HAP-1 (cell line): ENCODE results near the gene KCNE1.
"Not testable (repeated sequence)": the region's sequence is repeated elsewhere in the genome, so short reads cannot be mapped to it uniquely, and the experiment has no call there.

Experiments
- DNase-seq, 2 experiments: peaks; one replicate each; pipeline ENCODE4 v3.0.0-alpha.2; 2016 to 2020; ENCODE audit warnings: low spot score in 2 of 2
- H3K27me3 ChIP-seq: fragments of 250-450 bp; sonication (Bioruptor Pico); 2 replicates; pipeline ENCODE4 v1.5.1; 2020; ENCODE audit warnings: low read depth, mild to moderate bottlenecking, moderate library complexity
- H3K36me3 ChIP-seq: fragments of 250-450 bp; sonication (Bioruptor Pico); replicated peaks from 2 replicates; pipeline ENCODE4 v1.5.1; 2020; ENCODE audit warnings: mild to moderate bottlenecking
- H3K4me1 ChIP-seq: fragments of 250-450 bp; sonication (Bioruptor Pico); 2 replicates; pipeline ENCODE4 v1.5.1; 2020; ENCODE audit warnings: mild to moderate bottlenecking
- H3K4me3 ChIP-seq: fragments of 250-450 bp; sonication (Bioruptor Pico); 2 replicates; pipeline ENCODE4 v1.5.1; 2020; ENCODE audit warnings: mild to moderate bottlenecking, moderate library complexity
- H3K9me3 ChIP-seq: fragments of 250-450 bp; sonication (Bioruptor Pico); 2 replicates; pipeline ENCODE4 v1.5.1; 2020; ENCODE audit warnings: mild to moderate bottlenecking, moderate library complexity
- in situ Hi-C: fragments of 300-500 bp; cut with MboI; formaldehyde crosslinking; loops from 3 replicates; pipeline ENCODE4 v1.14.3; 2020; ENCODE audit warnings: low sequenced_read_pairs, inconsistent platforms, mixed read lengths

KCNE1 gene

DNA sequence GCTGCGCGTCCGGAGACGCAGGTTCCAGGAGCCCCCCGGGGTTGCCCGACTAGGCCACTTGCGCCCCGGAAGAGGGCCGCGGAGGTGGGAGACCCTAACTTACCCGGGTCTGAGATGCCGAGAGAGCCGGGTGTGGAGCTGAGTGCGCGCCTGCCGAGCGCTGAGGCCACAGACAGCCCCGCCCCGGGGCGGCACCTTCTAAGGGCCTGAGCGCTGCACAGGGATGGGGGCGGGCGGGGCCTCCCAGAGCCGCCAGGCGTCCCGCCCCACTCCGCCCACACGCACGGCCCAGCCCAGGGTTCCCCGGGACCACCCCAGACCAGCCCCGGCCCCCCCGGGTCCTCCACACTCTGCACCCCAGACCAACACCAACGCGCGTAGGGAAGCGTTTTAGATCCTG lies 52.6 kb downstream of the KCNE1 start:
- H3K4me3 ChIP-seq, H3K27me3 ChIP-seq, H3K9me3 ChIP-seq, H3K36me3 ChIP-seq, DNase-seq, H3K4me1 ChIP-seq, in situ Hi-C loops: not testable (repeated sequence)

DNA sequence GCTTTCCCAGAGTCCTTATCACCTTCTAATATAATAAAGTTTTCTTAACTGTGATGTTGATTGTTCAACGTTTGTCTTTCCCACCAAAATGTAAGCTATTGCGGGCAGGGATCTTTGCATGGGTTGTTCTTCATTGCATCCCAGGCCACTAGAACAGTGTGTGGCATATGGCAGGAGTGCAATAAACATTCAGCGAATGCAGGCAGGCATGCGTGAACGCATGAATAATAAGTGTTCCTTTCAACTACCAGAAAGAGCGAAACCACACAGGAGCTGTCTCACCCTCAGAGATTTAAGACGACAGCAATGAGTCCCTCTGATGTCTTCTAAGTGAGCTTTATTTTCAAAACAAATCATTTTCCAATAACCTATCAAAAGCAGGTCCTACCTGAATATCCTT lies 53.7 kb downstream of the KCNE1 start:
- H3K9me3 ChIP-seq, H3K36me3 ChIP-seq, H3K4me1 ChIP-seq, in situ Hi-C loops, DNase-seq, H3K4me3 ChIP-seq, H3K27me3 ChIP-seq: not testable (repeated sequence)

DNA sequence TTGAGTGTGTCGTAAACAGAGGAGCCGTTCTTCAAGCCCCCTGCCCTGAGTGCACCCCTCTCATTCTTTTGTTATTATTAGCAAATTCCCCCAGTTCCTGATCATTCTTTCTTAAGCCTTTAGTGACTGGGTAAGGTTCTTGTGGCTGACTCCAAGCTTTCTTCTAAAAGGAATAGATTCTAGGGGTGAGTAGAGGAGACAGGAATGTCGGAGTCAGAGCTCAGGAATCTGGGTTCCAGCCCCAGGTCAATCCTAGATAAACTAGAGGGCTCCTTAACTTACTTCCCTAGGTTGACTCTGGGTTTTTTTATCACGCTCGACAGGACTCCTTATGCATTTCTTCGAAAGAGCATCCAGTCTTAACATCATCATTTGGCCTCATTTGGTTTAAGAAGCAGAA lies 55.8 kb downstream of the KCNE1 start:
- in situ Hi-C loops, H3K27me3 ChIP-seq, H3K4me1 ChIP-seq, H3K36me3 ChIP-seq, DNase-seq, H3K9me3 ChIP-seq, H3K4me3 ChIP-seq: not testable (repeated sequence)

DNA sequence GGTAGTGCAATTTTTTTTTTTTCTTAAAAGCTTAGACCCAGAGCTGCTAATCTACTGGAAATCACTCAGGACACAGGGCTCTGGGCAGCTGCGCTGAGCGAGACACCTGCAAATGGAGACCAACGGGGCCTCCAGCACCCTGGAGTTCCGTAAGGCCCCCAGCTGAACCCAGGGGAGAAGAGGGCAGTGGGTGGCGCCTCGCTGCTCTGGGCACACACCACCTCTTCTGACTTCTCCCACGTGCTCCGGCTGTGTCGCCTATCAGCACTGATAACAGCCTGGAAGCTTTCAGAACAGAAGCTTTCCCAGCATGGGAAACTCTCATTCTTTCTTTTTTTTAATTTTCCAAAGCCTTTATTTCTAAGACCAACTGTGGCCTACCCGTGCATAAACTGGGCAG lies 56.4 kb downstream of the KCNE1 start:
- H3K9me3 ChIP-seq, in situ Hi-C loops, H3K4me3 ChIP-seq, DNase-seq, H3K36me3 ChIP-seq, H3K27me3 ChIP-seq, H3K4me1 ChIP-seq: not testable (repeated sequence)

DNA sequence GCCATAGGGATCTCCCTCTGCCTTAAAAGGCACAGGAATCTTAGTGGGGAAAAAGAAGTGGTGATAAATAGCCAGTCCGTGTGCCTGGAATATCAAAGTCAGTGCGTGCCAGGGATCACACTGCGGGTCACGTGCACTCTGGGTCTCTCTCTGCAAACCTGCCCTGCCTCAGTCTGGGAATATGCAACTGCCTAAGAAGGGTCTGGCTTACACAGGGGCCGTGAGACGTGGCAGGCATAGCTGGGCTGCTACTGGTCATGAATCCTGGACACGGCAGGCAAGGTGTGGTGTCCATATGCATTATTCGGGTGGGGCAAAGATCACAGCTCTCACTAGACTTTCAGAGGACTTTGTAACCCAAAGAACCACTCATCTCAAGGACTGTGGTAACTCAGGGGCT lies 65.0 kb downstream of the KCNE1 start:
- H3K4me1 ChIP-seq, H3K9me3 ChIP-seq, H3K27me3 ChIP-seq, DNase-seq, H3K4me3 ChIP-seq, in situ Hi-C loops, H3K36me3 ChIP-seq: not testable (repeated sequence)

DNA sequence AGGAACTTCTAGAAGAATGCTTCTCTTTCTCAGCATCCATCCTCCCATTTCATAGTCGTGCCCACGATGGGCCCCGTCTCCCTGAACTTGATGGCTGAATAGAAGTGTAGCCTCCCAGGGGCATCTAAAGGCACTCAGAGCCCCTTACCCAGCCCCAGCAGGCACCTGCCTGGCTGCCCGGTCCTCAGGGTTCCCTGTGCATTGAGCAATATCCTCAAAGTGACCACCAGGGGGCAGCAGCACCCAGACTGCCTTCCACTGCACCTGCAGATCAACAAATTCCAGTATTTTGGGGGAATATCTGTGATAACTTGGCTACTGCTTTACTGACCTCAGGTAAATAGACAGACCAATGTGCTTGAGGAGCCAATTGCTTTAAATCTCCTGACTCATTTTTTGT lies 68.5 kb downstream of the KCNE1 start:
- in situ Hi-C loops, DNase-seq, H3K4me3 ChIP-seq, H3K27me3 ChIP-seq, H3K36me3 ChIP-seq, H3K9me3 ChIP-seq, H3K4me1 ChIP-seq: not testable (repeated sequence)

DNA sequence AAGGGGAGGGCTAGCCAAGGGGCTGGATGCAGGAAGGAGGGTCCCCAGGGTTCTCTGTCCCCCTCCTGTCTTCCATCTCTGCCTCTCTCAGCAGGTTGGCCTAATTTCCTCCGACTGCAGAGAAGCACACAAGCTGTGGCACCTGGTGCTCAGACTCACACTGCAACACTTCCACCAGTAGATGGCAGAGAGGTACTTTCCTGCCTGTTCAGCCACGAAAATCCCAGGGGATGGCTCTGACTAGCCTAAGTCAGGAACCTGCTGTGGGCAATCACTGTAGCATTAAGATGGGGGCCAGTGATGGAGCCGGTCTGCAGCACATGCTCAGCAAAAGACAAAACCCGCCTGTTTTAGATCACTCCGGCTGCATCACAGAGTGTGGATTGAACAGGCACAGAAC lies 82.3 kb downstream of the KCNE1 start:
- H3K27me3 ChIP-seq, H3K9me3 ChIP-seq, in situ Hi-C loops, DNase-seq, H3K36me3 ChIP-seq, H3K4me3 ChIP-seq, H3K4me1 ChIP-seq: not testable (repeated sequence)

DNA sequence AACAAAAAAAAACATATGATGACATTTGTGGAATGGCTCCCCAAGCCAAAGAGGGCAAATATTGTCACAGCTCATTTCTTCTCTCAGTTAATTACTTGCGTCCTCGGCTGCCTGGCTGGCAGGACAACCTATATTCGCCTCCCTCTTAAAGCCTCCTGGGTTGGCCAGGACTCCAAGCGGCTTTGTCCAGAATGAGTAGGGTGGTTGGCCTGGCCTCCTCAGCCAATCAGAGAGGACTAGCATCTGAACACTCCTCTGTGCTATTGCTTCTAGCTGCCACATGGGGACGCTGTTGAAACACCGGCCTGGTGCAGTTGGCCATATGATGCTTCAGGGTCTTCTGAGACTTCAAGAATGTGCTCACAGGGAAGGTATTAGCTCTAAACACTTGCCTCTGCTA lies 83.6 kb downstream of the KCNE1 start:
- DNase-seq, in situ Hi-C loops, H3K9me3 ChIP-seq: not testable (repeated sequence)

DNA sequence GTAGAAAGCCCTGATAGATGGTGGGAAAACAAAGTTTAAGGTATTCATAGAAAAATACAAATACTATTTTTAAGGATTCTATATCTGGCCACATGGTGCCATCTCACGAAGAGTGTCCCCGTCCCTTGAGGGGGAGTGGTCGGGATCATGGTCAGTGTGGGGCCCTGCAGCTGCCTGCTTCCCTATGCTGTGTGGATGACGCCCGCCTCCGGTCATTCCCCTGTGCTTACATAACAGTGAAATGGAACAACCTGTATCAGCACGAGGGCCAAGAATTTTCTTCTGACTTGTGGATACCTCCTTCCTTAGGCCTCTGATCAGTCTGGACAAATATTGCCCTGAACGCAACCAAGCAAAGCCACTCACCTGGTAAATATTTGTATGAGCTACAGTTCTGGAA lies 84.7 kb downstream of the KCNE1 start:
- H3K4me1 ChIP-seq, DNase-seq, H3K4me3 ChIP-seq, H3K9me3 ChIP-seq, H3K36me3 ChIP-seq, in situ Hi-C loops, H3K27me3 ChIP-seq: not testable (repeated sequence)

More for the DNA sequence above, 83.6 kb downstream of the KCNE1 start:
- not testable (repeated sequence) for H3K4me1 ChIP-seq, H3K27me3 ChIP-seq, H3K4me3 ChIP-seq, H3K36me3 ChIP-seq

DNA sequence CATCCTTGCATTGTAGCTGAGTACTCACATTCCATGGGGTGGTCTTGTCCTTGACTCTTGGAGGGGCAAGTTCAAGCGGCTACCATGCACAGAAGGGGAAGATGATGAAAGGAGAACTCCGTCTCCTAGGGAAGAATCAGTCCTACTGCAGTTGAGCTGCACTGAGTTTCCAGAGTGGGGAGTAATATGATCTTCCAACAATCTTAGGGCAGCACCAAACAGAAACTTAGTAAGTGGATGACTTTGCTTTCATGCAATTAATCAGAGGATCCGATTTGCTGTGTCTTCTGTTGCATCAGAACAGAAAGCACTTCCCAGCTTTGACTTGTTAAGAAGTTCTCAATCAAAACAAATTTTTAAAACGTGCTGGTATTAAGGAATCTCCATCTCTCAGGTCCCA lies 88.2 kb downstream of the KCNE1 start, which contains the start of gene SMIM34:
Gene SMIM34, minus strand, starts transcription at position 147 of the 400 bp plus-strand sequence. Its CDS starts 112 bp downstream, at position 35.
- H3K9me3 ChIP-seq, H3K36me3 ChIP-seq, in situ Hi-C loops: not testable (repeated sequence)

DNA sequence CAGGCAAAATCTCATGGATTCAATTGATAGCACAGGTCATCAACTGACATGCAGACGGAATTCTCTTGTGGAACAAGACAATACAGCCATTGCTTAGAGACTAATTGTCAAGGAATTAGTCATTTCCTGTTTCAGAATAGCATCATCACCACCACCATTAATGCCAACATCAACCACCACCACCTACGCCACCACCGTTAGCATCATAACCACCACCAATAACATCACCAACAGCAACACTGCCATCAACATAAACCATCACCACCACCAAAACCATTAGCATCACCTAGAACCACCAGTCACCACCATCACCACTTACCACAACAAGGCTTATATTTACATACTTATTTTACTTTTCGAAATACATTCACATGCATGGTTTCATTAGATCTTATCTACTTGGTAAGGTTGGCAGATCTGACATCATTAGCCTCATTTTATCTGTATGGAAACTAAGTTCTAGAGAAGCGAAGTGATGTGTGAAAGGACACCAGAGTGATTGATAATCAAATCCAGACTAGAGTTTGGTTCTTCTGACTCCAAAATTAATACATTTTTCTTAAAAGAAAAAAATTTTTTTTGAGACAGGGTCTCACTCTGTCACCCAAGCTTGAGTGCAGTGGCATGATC lies 94.4 kb downstream of the KCNE1 start:
- DNase-seq, in situ Hi-C loops, H3K4me1 ChIP-seq, H3K27me3 ChIP-seq, H3K4me3 ChIP-seq, H3K9me3 ChIP-seq, H3K36me3 ChIP-seq: not testable (repeated sequence)

More for the DNA sequence above, 88.2 kb downstream of the KCNE1 start, which contains the start of gene SMIM34:
- not testable (repeated sequence) for H3K4me3 ChIP-seq, DNase-seq, H3K4me1 ChIP-seq, H3K27me3 ChIP-seq

DNA sequence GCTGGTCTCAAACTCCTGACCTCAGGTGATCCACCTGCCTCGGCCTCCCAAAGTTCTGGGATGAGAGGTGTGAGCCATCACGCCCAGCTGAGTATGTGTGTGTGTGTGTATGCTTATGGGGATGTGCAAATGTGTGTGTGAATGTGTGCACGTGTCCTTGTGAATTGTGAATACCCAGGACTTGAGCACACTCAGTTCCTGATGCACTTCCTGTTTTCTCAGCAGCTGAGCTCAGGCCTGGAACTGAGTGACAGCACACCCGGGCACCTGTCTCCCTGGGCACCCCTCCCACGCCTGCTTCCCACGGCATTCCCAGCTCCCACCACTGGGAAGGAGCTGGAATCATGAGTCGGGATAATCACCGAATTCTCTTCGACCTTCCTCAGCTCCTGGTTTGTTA lies 104.7 kb downstream of the KCNE1 start:
- H3K36me3 ChIP-seq, H3K27me3 ChIP-seq, in situ Hi-C loops, H3K4me1 ChIP-seq, H3K4me3 ChIP-seq, H3K9me3 ChIP-seq, DNase-seq: not testable (repeated sequence)

DNA sequence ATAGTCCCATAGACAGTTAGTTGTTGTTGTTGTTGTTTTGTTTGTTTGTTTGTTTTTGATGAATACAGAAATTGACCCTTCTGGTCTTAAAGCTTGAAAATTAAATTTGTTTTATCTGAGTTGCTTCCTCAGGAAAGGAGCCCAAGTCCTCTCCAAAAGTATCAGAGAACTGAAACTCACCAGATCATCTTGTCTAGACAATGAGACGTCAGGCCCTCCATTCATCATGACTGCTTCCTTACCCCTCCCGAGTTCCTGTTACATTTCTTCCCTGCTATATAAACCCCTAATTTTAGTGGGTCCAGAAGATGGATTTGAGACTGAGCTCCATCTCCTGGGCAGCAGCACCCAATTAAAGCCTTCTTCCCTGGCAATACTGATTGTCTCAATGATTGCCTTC lies 105.3 kb downstream of the KCNE1 start:
- H3K36me3 ChIP-seq, in situ Hi-C loops, H3K9me3 ChIP-seq, H3K4me3 ChIP-seq, DNase-seq, H3K4me1 ChIP-seq, H3K27me3 ChIP-seq: not testable (repeated sequence)

DNA sequence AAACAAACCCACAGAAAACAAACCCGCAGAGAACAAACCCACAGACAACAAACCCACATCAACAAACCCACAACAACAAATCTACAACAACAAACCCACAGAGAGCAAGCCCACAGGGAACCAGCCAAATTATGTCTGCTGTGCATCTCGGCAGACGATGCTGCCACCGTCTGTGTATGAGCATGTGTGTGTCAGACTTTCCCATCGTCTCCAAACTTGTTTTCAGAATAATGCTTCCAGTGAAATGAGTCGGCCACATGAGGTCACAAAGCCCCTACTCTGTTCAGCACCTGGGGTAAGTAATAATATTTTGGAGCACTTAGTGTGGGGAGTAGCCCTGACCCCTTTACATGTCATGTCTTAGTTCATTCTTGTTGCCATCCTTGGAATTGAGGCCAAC lies 105.9 kb downstream of the KCNE1 start:
- H3K27me3 ChIP-seq, H3K9me3 ChIP-seq, H3K4me1 ChIP-seq, H3K4me3 ChIP-seq, DNase-seq, H3K36me3 ChIP-seq, in situ Hi-C loops: not testable (repeated sequence)

DNA sequence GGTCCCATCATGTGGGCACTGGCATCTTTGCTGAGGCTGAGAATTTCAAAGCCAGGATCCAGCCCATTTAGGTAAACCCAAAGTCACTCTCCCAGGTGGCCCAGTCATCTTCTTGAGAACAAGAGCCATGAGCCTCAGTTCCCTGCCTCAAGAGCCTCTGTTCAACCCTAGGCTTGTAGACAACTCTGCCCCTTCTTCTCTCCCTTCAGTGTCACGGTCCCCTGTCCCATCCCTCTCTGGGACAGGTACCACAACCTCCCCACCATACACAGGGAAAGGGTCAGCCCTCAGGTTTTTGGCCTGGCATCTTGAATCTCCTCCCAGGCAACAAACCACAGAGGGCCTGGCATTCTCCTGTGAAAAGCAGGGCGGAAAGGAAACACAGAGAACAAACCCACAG lies 106.3 kb downstream of the KCNE1 start:
- H3K36me3 ChIP-seq, H3K27me3 ChIP-seq, in situ Hi-C loops, H3K9me3 ChIP-seq, DNase-seq, H3K4me1 ChIP-seq, H3K4me3 ChIP-seq: not testable (repeated sequence)
